ENCODE measurements around the gene THAP10.

The THAP10 gene

GRCh38 chr15:70853318-70853972 lies 38.8 kb downstream of the THAP10 start:
- FAIRE-seq = no peak

DNA sequence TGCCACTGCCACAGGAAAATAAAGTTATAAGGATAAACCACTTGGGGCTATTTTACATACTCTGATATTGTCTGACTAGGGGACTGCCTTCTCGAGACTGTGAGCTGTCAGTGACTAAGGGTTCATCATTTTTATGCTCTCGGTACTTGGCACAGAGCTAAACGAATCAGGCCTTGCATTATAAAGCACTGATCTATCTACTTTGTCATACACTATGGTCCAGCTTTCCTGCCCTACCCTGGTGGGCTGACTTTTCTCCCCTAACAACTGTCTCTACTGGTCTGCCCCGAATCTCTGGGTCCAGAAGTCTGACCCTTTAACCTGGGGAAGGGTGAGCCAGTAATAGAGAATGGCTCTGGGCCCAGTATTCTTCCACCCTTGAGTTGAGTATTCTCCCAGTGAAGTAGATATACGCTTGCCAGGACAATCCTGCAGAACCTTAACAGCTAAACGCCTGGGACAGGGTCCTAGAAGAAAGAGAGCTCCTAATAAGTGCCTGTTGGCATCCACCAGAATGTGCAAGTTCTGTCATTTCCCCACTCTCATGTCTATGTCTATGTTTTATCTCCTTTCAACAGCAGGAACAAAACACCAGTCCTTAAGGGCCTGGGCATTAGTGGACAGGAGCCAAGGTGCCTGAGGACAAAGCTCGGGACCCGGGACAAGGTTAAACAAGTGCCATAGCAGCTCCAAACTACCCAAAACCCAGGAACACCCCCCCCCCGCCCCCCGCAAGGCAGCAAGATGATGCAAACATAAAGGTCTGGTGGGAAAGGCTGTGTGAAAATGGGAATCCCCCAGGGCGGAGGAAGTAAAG lies 39.5 kb downstream of the THAP10 start:
- FAIRE-seq = no peak

GRCh38 chr15:70851889-70852288 lies 40.3 kb downstream of the THAP10 start:
- FAIRE-seq = no peak

- FAIRE-seq = no peak
These were observed 46.5 kb downstream of the THAP10 start for GRCh38 chr15:70845602-70846360.

DNA sequence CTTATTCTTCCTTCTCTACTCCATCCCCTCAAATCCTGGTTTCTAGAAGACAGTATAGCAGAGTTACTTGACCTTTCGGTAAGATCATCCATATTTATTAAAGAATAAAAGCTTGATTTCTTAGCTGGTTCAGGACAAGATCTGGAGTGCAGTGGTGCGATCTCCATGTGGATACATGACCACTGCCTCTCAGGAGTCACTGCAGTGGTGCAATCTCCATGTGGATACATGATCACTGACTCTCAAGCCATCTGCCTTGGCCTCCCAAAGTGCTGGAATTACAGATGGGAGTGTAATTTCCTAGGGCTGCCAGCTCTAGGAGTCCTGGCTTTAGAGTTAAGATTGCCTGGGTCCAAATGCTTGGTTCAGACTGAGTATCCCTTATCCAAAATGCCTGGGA lies 54.8 kb downstream of the THAP10 start:
- no peak for FAIRE-seq

- no peak for FAIRE-seq
These were observed 56.4 kb downstream of the THAP10 start for GRCh38 chr15:70835841-70836240.

- no peak for FAIRE-seq
These were observed 56.8 kb downstream of the THAP10 start for GRCh38 chr15:70835415-70835814.

- FAIRE-seq = no peak
These were observed 57.2 kb downstream of the THAP10 start for GRCh38 chr15:70834999-70835398.

DNA sequence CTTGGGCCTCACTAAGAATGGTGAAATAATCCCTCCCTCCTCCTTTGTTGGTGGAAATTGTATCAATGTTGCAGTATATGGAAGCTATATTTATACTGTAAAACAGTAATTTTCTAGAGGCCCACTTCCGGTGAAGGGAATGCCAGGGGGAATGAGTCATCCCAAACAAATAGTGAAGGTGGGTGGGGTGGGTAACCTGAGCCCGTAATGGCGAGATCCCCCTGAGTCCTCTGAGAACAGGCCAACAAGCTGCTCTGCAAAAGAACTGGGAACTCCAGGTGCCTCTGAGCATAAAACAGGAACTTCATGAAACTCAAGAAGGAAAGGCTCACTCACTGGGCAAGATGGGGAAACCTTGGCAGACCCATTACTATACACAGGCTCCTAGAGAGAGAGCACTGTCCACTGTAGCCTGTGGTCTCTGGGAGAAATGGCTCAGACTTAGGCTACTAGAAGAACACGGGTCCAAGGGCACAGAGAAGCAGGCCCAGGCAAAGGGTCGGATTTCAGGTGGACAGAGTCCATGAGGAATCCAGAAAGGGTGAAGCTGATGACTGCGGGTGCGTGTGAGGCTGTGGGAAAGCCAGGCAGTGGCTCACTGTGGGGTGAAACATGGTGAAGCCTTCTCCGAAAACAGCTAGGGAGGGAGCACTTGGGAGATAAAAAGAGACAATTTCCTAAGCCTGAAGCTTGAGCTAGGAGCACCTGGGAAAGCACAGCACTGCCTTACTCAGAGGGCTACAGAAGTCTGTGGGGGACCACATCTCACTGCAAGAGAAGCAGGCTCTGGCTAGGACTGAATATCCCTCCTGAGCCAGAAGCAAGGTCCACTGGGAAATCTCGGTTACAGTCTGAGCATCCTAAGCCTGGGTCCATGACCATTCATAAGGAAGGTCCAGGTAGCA lies 58.1 kb downstream of the THAP10 start:
- FAIRE-seq = no peak

- no peak for FAIRE-seq
These were observed 58.8 kb downstream of the THAP10 start for GRCh38 chr15:70833422-70833821.

DNA sequence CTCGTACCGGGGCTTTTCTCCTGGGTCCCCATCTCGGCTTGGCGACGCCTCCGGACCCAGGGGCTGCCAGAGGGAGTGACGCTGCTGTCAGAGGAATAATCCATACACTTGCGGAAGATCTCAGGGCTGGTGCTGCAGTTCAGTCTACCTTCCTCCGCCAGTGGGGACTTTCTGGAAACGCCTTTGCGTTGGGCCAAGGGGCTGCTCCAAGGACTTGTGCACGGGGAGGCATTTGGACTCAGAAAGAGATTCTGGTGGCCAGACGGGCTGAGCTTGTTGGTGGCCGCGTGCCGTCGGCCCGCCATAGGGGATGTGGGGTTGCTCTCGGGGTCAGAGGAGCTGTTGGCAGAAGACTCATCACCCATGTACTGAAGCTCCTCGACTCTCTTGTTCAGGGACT lies 60.1 kb downstream of the THAP10 start:
- no peak for FAIRE-seq
